ENCODE data around the gene WBP2. TPM values are rescaled to one million over a fixed set of nuclear protein-coding genes. Genes with fewer than 3 reads are reported as not detected.

The WBP2 gene
- total RNA-seq, 1 donor from 2014 or later = 125 TPM

- no peak for DNase-seq (ENCODE audit: low spot score)
Measured at GRCh38 chr17:75830164-75831031, 24.7 kb downstream of the WBP2 start.

- DNase-seq (ENCODE audit: low spot score) = no peak
Measured at GRCh38 chr17:75829747-75830146, 25.4 kb downstream of the WBP2 start.

GRCh38 chr17:75828741-75829140 is 26.4 kb downstream of the WBP2 start:
- DNase-seq (ENCODE audit: low spot score) = no peak

GRCh38 chr17:75828076-75828400 is 27.1 kb downstream of the WBP2 start:
- no peak for DNase-seq (ENCODE audit: low spot score)

- no peak for DNase-seq (ENCODE audit: low spot score)
Measured at GRCh38 chr17:75827308-75828075, 27.6 kb downstream of the WBP2 start.

- no peak for DNase-seq (ENCODE audit: low spot score)
Measured at GRCh38 chr17:75826561-75827307, 28.4 kb downstream of the WBP2 start.

GRCh38 chr17:75825748-75826370 is 29.3 kb downstream of the WBP2 start:
- DNase-seq (ENCODE audit: low spot score) = no peak

- DNase-seq (ENCODE audit: low spot score) = no peak
Measured at GRCh38 chr17:75825149-75825552, 30.0 kb downstream of the WBP2 start.

GRCh38 chr17:75824666-75825065 is 30.5 kb downstream of the WBP2 start:
- no peak for DNase-seq (ENCODE audit: low spot score)

GRCh38 chr17:75824050-75824552 is 31.0 kb downstream of the WBP2 start:
- DNase-seq (ENCODE audit: low spot score) = no peak

GRCh38 chr17:75823257-75824041 is 31.7 kb downstream of the WBP2 start:
- no peak for DNase-seq (ENCODE audit: low spot score)

GRCh38 chr17:75822800-75823166 is 32.4 kb downstream of the WBP2 start:
- no peak for DNase-seq (ENCODE audit: low spot score)

- DNase-seq (ENCODE audit: low spot score) = no peak
Measured at GRCh38 chr17:75822119-75822799, 32.9 kb downstream of the WBP2 start.

GRCh38 chr17:75821552-75821951 is 33.6 kb downstream of the WBP2 start:
- DNase-seq (ENCODE audit: low spot score) = no peak

- no peak for DNase-seq (ENCODE audit: low spot score)
Measured at GRCh38 chr17:75820094-75821080, 34.7 kb downstream of the WBP2 start.

GRCh38 chr17:75819678-75820077 is 35.5 kb downstream of the WBP2 start:
- no peak for DNase-seq (ENCODE audit: low spot score)

GRCh38 chr17:75819116-75819515 is 36.0 kb downstream of the WBP2 start:
- DNase-seq (ENCODE audit: low spot score) = no peak

GRCh38 chr17:75818326-75818885 is 36.7 kb downstream of the WBP2 start:
- DNase-seq (ENCODE audit: low spot score) = no peak
